MM.1S (cell line): ENCODE data around the gene C6orf141.

ENCODE experiments used
- DNase-seq: peaks from one replicate; pipeline ENCODE4 v3.0.0-alpha.2; 2015
- H2AFZ ChIP-seq: fragments of 300-600 bp; sonication (generic); 2 replicates; pipeline ENCODE4 v1.6.0; 2016; ENCODE audit warnings: antibody characterized with exemption, low read length
- H3F3A ChIP-seq: fragments of 300-600 bp; sonication (generic); 2 replicates; pipeline ENCODE4 v1.6.1; 2016; ENCODE audit warnings: mild to moderate bottlenecking, antibody characterized with exemption, low read length, moderate library complexity, mixed read lengths; ENCODE audit not compliant: insufficient read depth
- H3K27ac ChIP-seq: fragments of 300-600 bp; sonication (generic); 2 replicates; pipeline ENCODE4 v1.5.1; 2016; ENCODE audit warnings: mild to moderate bottlenecking, low read length
- H3K27me3 ChIP-seq: fragments of 300-600 bp; sonication (generic); replicated peaks from 2 replicates; pipeline ENCODE4 v1.6.0; 2016; ENCODE audit warnings: low read length; ENCODE audit not compliant: insufficient read depth
- H3K36me3 ChIP-seq: fragments of 300-600 bp; sonication (generic); replicated peaks from 2 replicates; pipeline ENCODE4 v1.6.1; 2016; ENCODE audit warnings: mild to moderate bottlenecking, low read length, mixed read lengths; ENCODE audit not compliant: insufficient read depth
- H3K4me1 ChIP-seq: fragments of 300-600 bp; sonication (generic); 2 replicates; pipeline ENCODE4 v1.6.1; 2016; ENCODE audit warnings: low read length, mixed read lengths
- H3K4me2 ChIP-seq: fragments of 300-600 bp; sonication (generic); 2 replicates; pipeline ENCODE4 v1.6.0; 2016; ENCODE audit warnings: low read depth, low read length
- H3K4me3 ChIP-seq: fragments of 300-600 bp; sonication (generic); 2 replicates; pipeline ENCODE4 v1.5.1; 2016; ENCODE audit warnings: low read length, mixed read lengths
- H3K79me2 ChIP-seq: fragments of 300-600 bp; sonication (generic); 2 replicates; pipeline ENCODE4 v1.6.1; 2016; ENCODE audit warnings: mixed run types, low read length, mixed read lengths
- H3K9ac ChIP-seq: fragments of 300-600 bp; sonication (generic); 2 replicates; pipeline ENCODE4 v1.6.1; 2016; ENCODE audit warnings: low read length, mixed read lengths
- H3K9me2 ChIP-seq: fragments of 300-600 bp; sonication (generic); replicated peaks from 2 replicates; pipeline ENCODE4 v1.6.1; 2016; ENCODE audit warnings: mild to moderate bottlenecking, low read length, mixed read lengths; ENCODE audit not compliant: insufficient read depth
- H3K9me3 ChIP-seq: fragments of 300-600 bp; sonication (generic); replicated peaks from 2 replicates; pipeline ENCODE4 v1.6.1; 2016; ENCODE audit warnings: mild to moderate bottlenecking, low read length, mixed read lengths; ENCODE audit not compliant: insufficient read depth
- H4K20me1 ChIP-seq: fragments of 300-600 bp; sonication (generic); 2 replicates; pipeline ENCODE4 v1.6.1; 2016; ENCODE audit warnings: mild to moderate bottlenecking, low read length, moderate library complexity, mixed read lengths; ENCODE audit not compliant: insufficient read depth
- CTCF ChIP-seq: fragments of 300-600 bp; sonication (generic); IDR thresholded peaks from 2 replicates; pipeline ENCODE4 v1.5.1; 2016; ENCODE audit warnings: antibody characterized with exemption, low read length, mixed read lengths
- EZH2 ChIP-seq: fragments of 300-600 bp; sonication (generic); optimal IDR thresholded peaks from 2 replicates; pipeline ENCODE3; 2017; ENCODE audit warnings: low read depth, mild to moderate bottlenecking, antibody characterized with exemption, low read length, mixed read lengths
- EZH2phosphoT487 ChIP-seq: fragments of 300-600 bp; sonication (generic); IDR thresholded peaks from 2 replicates; pipeline ENCODE4 v1.6.1; 2018; ENCODE audit warnings: antibody characterized with exemption, low read length

The C6orf141 gene

DNA sequence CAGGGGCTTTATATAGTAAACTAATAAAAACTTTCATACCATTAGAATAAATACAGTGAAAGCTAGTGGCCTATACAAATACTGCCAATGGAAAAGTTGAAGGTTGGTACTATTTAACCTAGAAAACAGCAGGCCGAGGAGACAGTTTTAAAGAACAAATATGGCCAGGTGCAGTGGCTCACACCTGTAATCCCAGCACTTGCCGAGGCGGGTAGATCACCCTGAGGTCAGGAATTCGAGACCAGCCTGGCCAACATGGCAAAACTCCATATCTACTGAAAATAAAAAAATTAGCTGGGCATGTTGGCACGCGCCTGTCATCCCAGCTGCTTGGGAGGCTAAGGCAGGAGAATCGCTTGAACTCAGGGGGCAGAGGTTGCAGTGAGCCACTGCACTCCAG lies 25.9 kb upstream of the C6orf141 start:
- H3K36me3 ChIP-seq: no peaks in the 10 kb centered on the region
- no peak for TF ChIP-seq EZH2
- TF ChIP-seq EZH2phosphoT487: no peak
- no peak for TF ChIP-seq CTCF
- H3K79me2 ChIP-seq: no peaks in the 10 kb centered on the region
- H3K9ac ChIP-seq: no peak overlapping the region
- H3K27ac ChIP-seq: no peak overlapping the region
- H3K4me1 ChIP-seq: no peaks in the 10 kb centered on the region
- H2AFZ ChIP-seq: no peak overlapping the region
- H3K4me3 ChIP-seq: no peak overlapping the region
- H3K9me3 ChIP-seq: no peaks in the 10 kb centered on the region
- no peaks in the 10 kb centered on the region for H4K20me1 ChIP-seq
- no peaks in the 10 kb centered on the region for H3K27me3 ChIP-seq
- no peak overlapping the region for H3K4me2 ChIP-seq
- H3F3A ChIP-seq: no peaks in the 10 kb centered on the region
- no peaks in the 10 kb centered on the region for H3K9me2 ChIP-seq
- no peak for DNase-seq

GRCh38 chr6:49526598-49526997 lies 23.9 kb upstream of the C6orf141 start:
- no peaks in the 10 kb centered on the region for H3K36me3 ChIP-seq
- H3K4me2 ChIP-seq: no peak overlapping the region
- H3K9me3 ChIP-seq: no peaks in the 10 kb centered on the region
- H3K4me3 ChIP-seq: no peak overlapping the region
- no peaks in the 10 kb centered on the region for H3K27me3 ChIP-seq
- no peak for TF ChIP-seq CTCF
- TF ChIP-seq EZH2: no peak
- no peak for TF ChIP-seq EZH2phosphoT487
- no peaks in the 10 kb centered on the region for H3K9me2 ChIP-seq
- H2AFZ ChIP-seq: no peak overlapping the region
- H4K20me1 ChIP-seq: no peaks in the 10 kb centered on the region
- DNase-seq: no peak
- H3K27ac ChIP-seq: no peak overlapping the region
- H3F3A ChIP-seq: no peaks in the 10 kb centered on the region
- no peak overlapping the region for H3K9ac ChIP-seq
- no peaks in the 10 kb centered on the region for H3K4me1 ChIP-seq
- no peaks in the 10 kb centered on the region for H3K79me2 ChIP-seq

DNA sequence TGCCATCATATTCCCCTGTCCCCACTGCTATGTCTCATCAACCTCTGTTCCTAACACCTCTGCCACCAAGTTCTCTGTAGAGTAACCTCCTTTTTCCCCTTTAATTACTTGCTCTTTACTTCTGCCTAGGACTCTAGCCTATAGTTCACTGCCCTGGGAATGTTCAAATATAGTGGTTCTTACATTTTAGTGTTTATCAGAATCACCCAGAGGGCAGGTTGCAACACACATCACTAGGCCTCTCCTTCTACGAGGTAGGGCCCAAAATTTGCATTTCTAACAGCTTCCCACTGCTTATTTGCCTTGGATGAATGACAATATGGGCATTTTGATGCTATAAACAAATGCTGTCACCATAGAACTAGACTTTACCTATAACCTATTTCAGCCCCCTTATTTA lies 23.1 kb upstream of the C6orf141 start:
- H3K36me3 ChIP-seq: no peaks in the 10 kb centered on the region
- no peak overlapping the region for H2AFZ ChIP-seq
- no peak overlapping the region for H3K27ac ChIP-seq
- H3K4me2 ChIP-seq: no peak overlapping the region
- no peaks in the 10 kb centered on the region for H3F3A ChIP-seq
- no peak for DNase-seq
- no peak overlapping the region for H3K4me3 ChIP-seq
- H3K4me1 ChIP-seq: no peaks in the 10 kb centered on the region
- H3K9me3 ChIP-seq: no peaks in the 10 kb centered on the region
- H4K20me1 ChIP-seq: no peaks in the 10 kb centered on the region
- no peaks in the 10 kb centered on the region for H3K27me3 ChIP-seq
- H3K9ac ChIP-seq: no peak overlapping the region
- H3K9me2 ChIP-seq: no peaks in the 10 kb centered on the region
- no peak for TF ChIP-seq CTCF
- no peak for TF ChIP-seq EZH2phosphoT487
- TF ChIP-seq EZH2: no peak
- H3K79me2 ChIP-seq: no peaks in the 10 kb centered on the region
